Stimulated activated CD4-positive, alpha-beta T cell treated with anti-CD3 and anti-CD28 coated beads, TNF-alpha, amount 100 ng/mL, for 24 hours (primary cell): ENCODE results near the gene CORO1C.
"Not testable (repeated sequence)": the region's sequence is repeated elsewhere in the genome, so short reads cannot be mapped to it uniquely, and the experiment has no call there.

Experiments
- DNase-seq, 3 experiments: peaks; one replicate each; pipeline ENCODE4 v3.0.0-alpha.2; 2020; ENCODE audit warnings: low read depth in 3 of 3

CORO1C gene

GRCh38 chr12:108675792-108676191 is 55.5 kb downstream of the CORO1C start:
- no peak for DNase-seq

- no peak for DNase-seq
These were observed 59.3 kb downstream of the CORO1C start for GRCh38 chr12:108672054-108672453.

GRCh38 chr12:108671110-108671509 is 60.2 kb downstream of the CORO1C start:
- DNase-seq: no peak

- DNase-seq: no peak
These were observed 61.2 kb downstream of the CORO1C start for GRCh38 chr12:108670066-108670631.

GRCh38 chr12:108668542-108668941 is 62.8 kb downstream of the CORO1C start:
- DNase-seq: no peak

GRCh38 chr12:108668063-108668462 is 63.3 kb downstream of the CORO1C start:
- no peak for DNase-seq

- no peak for DNase-seq
These were observed 64.0 kb downstream of the CORO1C start for GRCh38 chr12:108667349-108667748.

- DNase-seq: no peak
These were observed 64.9 kb downstream of the CORO1C start for GRCh38 chr12:108666401-108666881.

- no peak for DNase-seq
These were observed 65.6 kb downstream of the CORO1C start for GRCh38 chr12:108665608-108666202.

GRCh38 chr12:108664338-108665258 is 66.7 kb downstream of the CORO1C start:
- DNase-seq: peak; percentile 69 to 84 (median 79)

- no peak for DNase-seq
These were observed 67.8 kb downstream of the CORO1C start for GRCh38 chr12:108663324-108664015.

- not testable (repeated sequence) for DNase-seq
These were observed 73.2 kb downstream of the CORO1C start for GRCh38 chr12:108658115-108658514.

GRCh38 chr12:108657130-108657745 is 74.1 kb downstream of the CORO1C start:
- DNase-seq: no peak

GRCh38 chr12:108656247-108656646 is 75.1 kb downstream of the CORO1C start:
- not testable (repeated sequence) for DNase-seq

GRCh38 chr12:108655812-108656175 is 75.5 kb downstream of the CORO1C start:
- not testable (repeated sequence) for DNase-seq

GRCh38 chr12:108654622-108655021 is 76.7 kb downstream of the CORO1C start:
- DNase-seq: not testable (repeated sequence)

- DNase-seq: no peak
These were observed 77.4 kb downstream of the CORO1C start for GRCh38 chr12:108653922-108654321.

- DNase-seq: no peak
These were observed 78.2 kb downstream of the CORO1C start for GRCh38 chr12:108653082-108653516.

- no peak for DNase-seq
These were observed 81.2 kb downstream of the CORO1C start for GRCh38 chr12:108650083-108650482.

- no peak for DNase-seq
These were observed 81.6 kb downstream of the CORO1C start for GRCh38 chr12:108649669-108650068.

- no peak for DNase-seq
These were observed 82.2 kb downstream of the CORO1C start for GRCh38 chr12:108649126-108649525.
